GM12865 (cell line): ENCODE data around the gene KLHL22.

ENCODE experiments used
- DNase-seq: peaks from one replicate; pipeline ENCODE4 v3.0.0; 2010; ENCODE audit warnings: low read depth
- H3K4me3 ChIP-seq: 2 replicates; pipeline ENCODE4 v1.5.1; 2011; ENCODE audit warnings: mild to moderate bottlenecking, low read depth, low read length, control low read depth
- CTCF ChIP-seq: IDR thresholded peaks from 2 replicates; pipeline ENCODE4 v1.5.1; 2011; ENCODE audit warnings: low read length, control low read depth, low read depth, inconsistent platforms; ENCODE audit not compliant: insufficient read depth; ENCODE audit errors: missing control alignments

The KLHL22 gene

GRCh38 chr22:20440637-20441591 is 54.7 kb downstream of the KLHL22 start:
- DNase-seq = no peak
- no peak overlapping the region for H3K4me3 ChIP-seq
- no peak for TF ChIP-seq CTCF

GRCh38 chr22:20439928-20440575 is 55.5 kb downstream of the KLHL22 start:
- no peak for DNase-seq
- no peak overlapping the region for H3K4me3 ChIP-seq
- TF ChIP-seq CTCF = no peak

- no peak overlapping the region for H3K4me3 ChIP-seq
- TF ChIP-seq CTCF = no peak
- no peak for DNase-seq
Measured at GRCh38 chr22:20439556-20439927, 56.1 kb downstream of the KLHL22 start.

- no peak overlapping the region for H3K4me3 ChIP-seq
- no peak for DNase-seq
- TF ChIP-seq CTCF = no peak
Measured at GRCh38 chr22:20438678-20439492, 56.7 kb downstream of the KLHL22 start.

- no peak for TF ChIP-seq CTCF
- no peak for DNase-seq
- no peak overlapping the region for H3K4me3 ChIP-seq
Measured at GRCh38 chr22:20438427-20438677, 57.2 kb downstream of the KLHL22 start.

GRCh38 chr22:20437613-20438426 is 57.8 kb downstream of the KLHL22 start, which contains the start of gene SCARF2:
TSS of gene SCARF2 (minus strand) at chr22:20437825. CDS start at chr22:20437754, 71 bp downstream.
- no peak for DNase-seq
- TF ChIP-seq CTCF = no peak
- no peak within 1 kb of the TSS for H3K4me3 ChIP-seq
